H9 (cell line): ENCODE results near the gene SEMG2. TPM values are rescaled to one million over a fixed set of nuclear protein-coding genes. Genes with fewer than 3 reads are reported as not detected.

Experiments used
- DNase-seq: peaks from one replicate; pipeline ENCODE4 v3.0.0-alpha.2; 2017
- H2AFZ ChIP-seq: one replicate; pipeline ENCODE4 v1.6.1; 2013; ENCODE audit warnings: mild to moderate bottlenecking, low read length, control low read depth, moderate library complexity
- H2AK5ac ChIP-seq: 2 replicates; pipeline ENCODE4 v1.6.1; 2013; ENCODE audit warnings: low read length, control low read depth, mixed read lengths; ENCODE audit not compliant: insufficient read length
- H2BK120ac ChIP-seq: one replicate; pipeline ENCODE4 v1.6.1; 2013; ENCODE audit warnings: low read depth, mild to moderate bottlenecking, low read length, control low read depth, inconsistent platforms; ENCODE audit not compliant: poor library complexity, severe bottlenecking
- H2BK12ac ChIP-seq: 2 replicates; pipeline ENCODE4 v1.6.1; 2013; ENCODE audit warnings: low read length, control low read depth, mixed read lengths, low read depth; ENCODE audit not compliant: insufficient read length
- H2BK15ac ChIP-seq: 2 replicates; pipeline ENCODE4 v1.6.1; 2013; ENCODE audit warnings: low read depth, low read length, control low read depth
- H2BK20ac ChIP-seq: one replicate; pipeline ENCODE4 v1.6.1; 2013; ENCODE audit warnings: low read depth, mild to moderate bottlenecking, low read length, control low read depth, inconsistent platforms; ENCODE audit not compliant: poor library complexity, severe bottlenecking
- H2BK5ac ChIP-seq: 2 replicates; pipeline ENCODE4 v1.6.1; 2013; ENCODE audit warnings: low read length, control low read depth, mixed read lengths; ENCODE audit not compliant: insufficient read length
- H3K14ac ChIP-seq: 2 replicates; pipeline ENCODE4 v1.6.1; 2013; ENCODE audit warnings: low read length, control low read depth; ENCODE audit not compliant: insufficient read depth
- H3K18ac ChIP-seq: 2 replicates; pipeline ENCODE4 v1.6.1; 2013; ENCODE audit warnings: low read depth, mild to moderate bottlenecking, mixed read lengths, low read length, control low read depth; ENCODE audit not compliant: insufficient read length
- H3K23ac ChIP-seq: 2 replicates; pipeline ENCODE4 v1.6.1; 2013; ENCODE audit warnings: low read length, control low read depth, mixed read lengths, low read depth; ENCODE audit not compliant: insufficient read length
- H3K23me2 ChIP-seq: 2 replicates; pipeline ENCODE4 v1.6.1; 2013; ENCODE audit warnings: low read depth, mild to moderate bottlenecking, mixed read lengths, low read length, control low read depth; ENCODE audit not compliant: insufficient read length, poor library complexity, severe bottlenecking
- H3K27ac ChIP-seq: 2 replicates; pipeline ENCODE4 v1.5.1; 2013; ENCODE audit warnings: low read length, control low read depth, mixed read lengths, low read depth; ENCODE audit not compliant: insufficient read length
- H3K27me3 ChIP-seq: 2 replicates; pipeline ENCODE4 v1.6.1; 2013; ENCODE audit warnings: low read length, control low read depth, inconsistent platforms; ENCODE audit not compliant: insufficient read depth
- H3K4ac ChIP-seq: 2 replicates; pipeline ENCODE4 v1.6.1; 2013; ENCODE audit warnings: low read depth, mild to moderate bottlenecking, control low read depth, inconsistent platforms, low read length, moderate library complexity
- H3K4me1 ChIP-seq: 2 replicates; pipeline ENCODE4 v1.6.1; 2013; ENCODE audit warnings: low read length, control low read depth, inconsistent platforms; ENCODE audit not compliant: insufficient read depth
- H3K4me2 ChIP-seq: 2 replicates; pipeline ENCODE4 v1.6.1; 2013; ENCODE audit warnings: low read length, control low read depth, mixed read lengths; ENCODE audit not compliant: insufficient read length, insufficient read depth
- H3K56ac ChIP-seq: 2 replicates; pipeline ENCODE4 v1.6.1; 2013; ENCODE audit warnings: low read depth, mild to moderate bottlenecking, mixed read lengths, low read length, control low read depth; ENCODE audit not compliant: insufficient read length
- H3K79me1 ChIP-seq: 2 replicates; pipeline ENCODE4 v1.6.1; 2013; ENCODE audit warnings: low read depth, mild to moderate bottlenecking, moderate library complexity, low read length, control low read depth, inconsistent platforms; ENCODE audit not compliant: insufficient read depth, poor library complexity, severe bottlenecking
- H3K79me2 ChIP-seq: 2 replicates; pipeline ENCODE4 v1.6.1; 2013; ENCODE audit warnings: low read length, control low read depth, inconsistent platforms; ENCODE audit not compliant: insufficient read depth
- H3K9ac ChIP-seq: 2 replicates; pipeline ENCODE4 v1.6.1; 2013; ENCODE audit warnings: low read length, control low read depth, mixed read lengths; ENCODE audit not compliant: insufficient read length; ENCODE audit errors: extremely low read depth
- H3K9me3 ChIP-seq: one replicate; pipeline ENCODE4 v1.6.1; 2013; ENCODE audit warnings: low read depth, low read length, inconsistent platforms; ENCODE audit not compliant: control insufficient read depth
- H3T11ph ChIP-seq: one replicate; pipeline ENCODE4 v1.6.1; 2013; ENCODE audit warnings: mild to moderate bottlenecking, low read length, control low read depth, inconsistent platforms
- H4K20me1 ChIP-seq: one replicate; pipeline ENCODE4 v1.6.1; 2013; ENCODE audit not compliant: control insufficient read depth, insufficient read length, insufficient read depth
- H4K5ac ChIP-seq: 2 replicates; pipeline ENCODE4 v1.6.1; 2013; ENCODE audit warnings: low read depth, mild to moderate bottlenecking, mixed read lengths, low read length, control low read depth; ENCODE audit not compliant: insufficient read length
- H4K8ac ChIP-seq: replicated peaks from 2 replicates; pipeline ENCODE4 v1.6.1; 2013; ENCODE audit warnings: low read length, control low read depth, mixed read lengths, low read depth; ENCODE audit not compliant: insufficient read length
- H4K91ac ChIP-seq: 2 replicates; pipeline ENCODE4 v1.6.1; 2013; ENCODE audit warnings: low read depth, mild to moderate bottlenecking, moderate library complexity, mixed read lengths, low read length, control low read depth; ENCODE audit not compliant: insufficient read length
- H3K27ac Mint-ChIP-seq, 3 experiments: 2 replicates in 2 of 3; 3 replicates in 1 of 3; pipeline ENCODE4 v1.8.0; 2020 to 2021; ENCODE audit warnings: mixed read lengths in 3 of 3, mild to moderate bottlenecking in 1 of 3, moderate library complexity in 1 of 3
- H3K27me3 Mint-ChIP-seq: 2 replicates; pipeline ENCODE4 v1.8.0; 2021; ENCODE audit warnings: low read depth, mild to moderate bottlenecking, moderate library complexity, mixed read lengths
- H3K36me3 Mint-ChIP-seq, 3 experiments: 2 replicates in 2 of 3; 3 replicates in 1 of 3; pipeline ENCODE4 v1.8.0; 2020 to 2021; ENCODE audit warnings: low read depth in 3 of 3, mixed read lengths in 3 of 3; ENCODE audit not compliant: insufficient read depth in 1 of 3
- H3K4me1 Mint-ChIP-seq, 2 experiments: 2 replicates each; pipeline ENCODE4 v1.8.0; 2020; ENCODE audit warnings: mixed read lengths in 2 of 2
- H3K4me3 Mint-ChIP-seq, 2 experiments: 2 replicates in 1 of 2; 3 replicates in 1 of 2; pipeline ENCODE4 v1.8.0; 2020 to 2021; ENCODE audit warnings: mild to moderate bottlenecking in 2 of 2, mixed read lengths in 2 of 2, moderate library complexity in 1 of 2
- H3K9me3 Mint-ChIP-seq, 2 experiments: 2 replicates in 1 of 2; 3 replicates in 1 of 2; pipeline ENCODE4 v1.8.0; 2020; ENCODE audit warnings: mild to moderate bottlenecking in 2 of 2, mixed read lengths in 2 of 2, moderate library complexity in 1 of 2
- CTCF ChIP-seq: fragments of 200-600 bp; sonication (generic); conservative IDR thresholded peaks from 3 replicates; pipeline ENCODE4 v1.8.0; 2021; ENCODE audit warnings: antibody characterized with exemption, mild to moderate bottlenecking
- WGBS: extraction: QIAGEN DNeasy Blood & Tissue Kit; methylation state at CpG from one replicate; pipeline ENCODE4 v1.1.7; 2013; ENCODE audit warnings: missing lambda C conversion rate, low lambda C conversion rate, mixed read lengths; ENCODE audit not compliant: insufficient read length; ENCODE audit errors: extremely low coverage; 5-methylcytosine and 5-hydroxymethylcytosine counted together
- total RNA-seq: library from RNA; stranded (reverse); gene quantifications from 2 replicates; pipeline ENCODE4 v1.2.1, GENCODE V29; 2021

The SEMG2 gene
- total RNA-seq, 1 experiment from 2014 or later: not detected

GRCh38 chr20:45229264-45230056 is 8.3 kb downstream of the SEMG2 start:
- no CpG with 5 or more reads among the region's 18 CpGs for WGBS

More at GRCh38 chr20:45229264-45230056, 8.3 kb downstream of the SEMG2 start:
- TF ChIP-seq CTCF: peak; percentile 92
- no peak overlapping the region for H3K56ac ChIP-seq
- H3K27ac ChIP-seq: no peak overlapping the region
- no peak overlapping the region for H2AK5ac ChIP-seq
- no peaks in the 10 kb centered on the region for H3K79me1 ChIP-seq
- H4K8ac ChIP-seq: no peak overlapping the region
- Mint-ChIP-seq H3K9me3 (no peaks in the 10 kb centered on the region; a peak in 1 of 5 replicates), H3K4me3 (no peak overlapping the region), H3K27me3 (peaks cover 31% of the 10 kb centered on the region), H3K36me3 (no peaks in the 10 kb centered on the region), H3K4me1 (no peaks in the 10 kb centered on the region), H3K27ac (no peak overlapping the region)
- H3K4me1 ChIP-seq: no peaks in the 10 kb centered on the region
- H3T11ph ChIP-seq: no peak overlapping the region
- H3K14ac ChIP-seq: no peak overlapping the region; the same call in 1 of the 2 replicates
- H2BK5ac ChIP-seq: no peak overlapping the region
- H3K23me2 ChIP-seq: no peaks in the 10 kb centered on the region
- H3K27me3 ChIP-seq: no peaks in the 10 kb centered on the region; the same call in 1 of the 2 replicates
- no peak overlapping the region for H3K9ac ChIP-seq
- no peaks in the 10 kb centered on the region for H3K79me2 ChIP-seq
- no peaks in the 10 kb centered on the region for H3K9me3 ChIP-seq
- no peak overlapping the region for H3K23ac ChIP-seq
- H3K4ac ChIP-seq: no peak overlapping the region
- H2BK15ac ChIP-seq: no peak overlapping the region
- H2BK12ac ChIP-seq: no peak overlapping the region
- peak; percentile 87 for DNase-seq
- H2BK120ac ChIP-seq: no peak overlapping the region
- no peak overlapping the region for H2AFZ ChIP-seq
- H2BK20ac ChIP-seq: no peak overlapping the region
- H3K4me2 ChIP-seq: no peak overlapping the region
- H4K91ac ChIP-seq: no peak overlapping the region
- H3K18ac ChIP-seq: no peak overlapping the region
- no peak overlapping the region for H4K5ac ChIP-seq
- no peaks in the 10 kb centered on the region for H4K20me1 ChIP-seq
